Activated CD4-positive, alpha-beta T cell treated with anti-CD3 and anti-CD28 coated beads, Interleukin-10, Interleukin-2, amounts not matched to agents 100 ng/mL and 50 ng/mL, durations not matched to agents 16 hours and 8 hours (primary cell): Measurements from ENCODE around the gene HMBS.
"Not testable (repeated sequence)": the region's sequence is repeated elsewhere in the genome, so short reads cannot be mapped to it uniquely, and the experiment has no call there.

Source experiments
- DNase-seq: peaks from one replicate; pipeline ENCODE4 v3.0.0-alpha.2; 2020

HMBS gene

DNA sequence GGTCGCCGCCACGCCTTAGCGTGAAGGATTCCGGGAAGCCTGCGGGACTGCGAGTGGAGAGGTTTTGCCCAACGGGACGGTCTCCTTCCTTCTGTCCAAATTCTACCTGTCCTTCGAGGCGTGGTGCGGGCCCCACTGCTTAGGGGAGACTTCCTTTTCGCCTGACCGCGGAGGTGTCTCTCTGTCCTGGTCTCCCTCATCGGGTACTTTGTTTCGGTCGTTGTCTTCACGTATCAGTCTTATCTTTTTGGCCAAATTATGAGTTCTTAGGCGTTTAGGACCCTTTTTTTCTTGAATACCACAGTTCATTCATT lies 37.1 kb downstream of the HMBS start:
- no peak for DNase-seq

DNA sequence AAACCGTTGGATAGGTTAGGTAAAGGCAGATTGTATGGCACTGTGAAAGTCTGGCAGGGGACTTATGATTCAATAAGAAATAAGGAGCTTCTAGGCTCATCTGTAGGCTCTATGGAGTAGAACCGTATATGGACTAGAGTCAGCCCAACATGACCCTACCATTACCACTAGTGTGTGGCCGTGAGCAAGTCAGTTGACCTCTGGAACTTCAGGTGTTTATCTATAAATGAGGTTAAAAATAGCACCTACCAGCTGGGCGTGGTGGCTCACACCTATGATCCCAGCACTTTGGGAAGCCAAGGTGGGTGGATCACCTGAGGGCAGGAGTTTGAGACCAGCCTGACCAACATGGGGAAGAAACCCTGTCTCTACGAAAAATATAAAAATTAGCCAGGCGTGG lies 41.1 kb downstream of the HMBS start:
- DNase-seq = no peak

DNA sequence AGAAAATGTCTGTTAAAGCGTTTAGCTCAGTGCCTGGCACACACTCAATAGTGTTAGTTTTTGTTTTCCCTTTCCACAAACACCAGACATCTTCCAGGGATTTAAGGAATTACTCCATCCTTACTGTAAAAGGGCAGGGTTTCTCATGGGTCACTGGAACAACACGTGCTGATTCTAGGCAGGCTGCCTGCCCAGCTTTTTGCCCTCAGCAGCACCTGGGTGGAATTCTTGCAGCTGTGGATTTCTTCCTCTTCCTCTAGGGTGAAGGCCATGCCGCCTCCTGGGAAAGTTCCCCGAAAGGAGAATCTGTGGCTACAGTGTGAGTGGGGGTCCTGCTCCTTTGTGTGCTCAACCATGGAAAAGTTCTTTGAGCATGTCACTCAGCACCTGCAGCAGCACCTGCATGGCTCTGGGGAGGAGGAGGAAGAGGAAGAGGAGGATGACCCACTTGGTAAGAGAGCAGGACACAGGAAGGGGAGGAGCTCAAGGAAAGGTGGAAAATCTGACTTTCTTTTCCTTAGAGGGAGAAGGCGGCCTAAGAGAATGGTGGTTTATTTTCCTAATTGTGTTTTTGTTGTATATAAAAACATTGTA lies 42.1 kb downstream of the HMBS start:
- no peak for DNase-seq

DNA sequence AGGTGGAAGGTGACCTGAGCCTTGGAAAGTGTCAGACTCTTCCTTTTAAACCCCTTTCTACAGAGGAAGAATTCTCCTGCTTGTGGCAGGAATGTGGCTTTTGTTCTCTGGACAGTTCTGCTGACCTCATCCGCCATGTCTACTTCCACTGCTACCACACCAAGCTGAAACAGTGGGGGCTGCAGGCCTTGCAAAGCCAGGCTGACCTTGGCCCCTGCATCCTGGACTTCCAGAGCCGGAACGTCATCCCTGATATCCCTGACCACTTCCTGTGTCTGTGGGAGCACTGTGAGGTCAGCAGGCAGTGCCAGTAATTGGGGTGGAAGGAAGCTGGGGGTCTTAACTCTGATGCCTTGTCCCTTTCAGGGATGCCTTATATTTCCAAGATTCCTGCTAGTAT lies 46.0 kb downstream of the HMBS start:
- no peak for DNase-seq

DNA sequence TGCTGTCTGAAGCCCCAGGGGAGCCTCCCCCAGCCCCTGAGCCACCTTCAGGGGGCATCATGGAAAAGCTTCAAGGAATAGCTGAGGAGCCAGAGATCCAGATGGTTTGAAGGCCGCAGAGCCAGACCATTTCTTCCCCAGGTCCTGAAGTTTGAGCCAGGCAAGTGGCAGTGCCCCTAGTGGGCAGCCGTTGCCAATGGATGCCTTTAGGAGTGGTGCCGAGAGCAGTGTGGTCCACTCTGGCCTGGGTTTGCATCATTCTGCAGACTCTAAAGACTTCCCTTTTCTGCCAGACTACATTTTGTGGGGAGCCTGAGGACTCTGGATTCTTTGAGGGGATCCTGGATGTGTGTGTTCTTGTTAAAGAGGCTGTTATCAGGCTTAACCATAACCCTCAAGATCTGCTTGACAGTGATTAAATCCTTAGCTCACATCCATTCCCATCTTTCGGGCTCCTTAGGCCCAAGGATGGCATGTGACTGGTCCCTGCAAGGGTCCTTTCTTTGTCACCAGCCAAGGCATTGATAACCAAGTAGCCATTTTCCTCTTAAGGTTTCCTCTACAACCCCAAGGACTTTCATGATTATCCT lies 49.8 kb downstream of the HMBS start:
- DNase-seq = no peak

DNA sequence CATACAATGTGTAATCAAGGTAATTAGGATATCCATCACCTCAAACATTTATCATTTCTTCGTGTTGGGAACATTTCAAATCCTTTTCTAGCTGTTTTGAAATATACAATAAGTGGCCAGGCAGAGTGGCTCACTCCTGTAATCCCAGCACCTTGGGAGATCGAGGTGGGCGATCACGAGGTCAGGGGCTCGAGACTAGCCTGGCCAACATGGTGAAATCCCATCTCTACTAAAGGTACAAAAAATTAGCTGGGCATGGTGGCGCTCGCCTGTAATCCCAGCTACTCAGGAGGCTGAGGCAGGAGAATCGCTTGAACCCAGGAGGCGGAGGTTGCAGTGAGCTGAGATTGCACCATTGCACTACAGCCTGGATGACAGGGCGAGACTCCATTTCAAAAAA lies 54.6 kb downstream of the HMBS start:
- not testable (repeated sequence) for DNase-seq
